Gastrocnemius medialis (tissue), 4 donors: Measurements from ENCODE around the gene SLAIN1.

Experiments
- POLR2A ChIP-seq, 2 donors: fragments of 450-650 bp; IDR thresholded peaks; one replicate each; pipeline ENCODE4 v1.6.1; 2017; ENCODE audit warnings: antibody characterized with exemption in 2 of 2, mild to moderate bottlenecking in 2 of 2, moderate library complexity in 2 of 2
- TF ChIP-seq, protein P1 (sequence below), 5 experiments: fragments of 450-650 bp in 3 of 5; fragments of 200-600 bp in 2 of 5; sonication (generic) in 2 of 5; IDR thresholded peaks in 4 of 5; conservative IDR thresholded peaks in 1 of 5; 1 replicate in 4 of 5; 2 replicates in 1 of 5; pipeline ENCODE4 v1.5.1; 2016 to 2019; ENCODE audit warnings: antibody characterized with exemption in 5 of 5, mild to moderate bottlenecking in 3 of 5, moderate library complexity in 3 of 5

DNA sequence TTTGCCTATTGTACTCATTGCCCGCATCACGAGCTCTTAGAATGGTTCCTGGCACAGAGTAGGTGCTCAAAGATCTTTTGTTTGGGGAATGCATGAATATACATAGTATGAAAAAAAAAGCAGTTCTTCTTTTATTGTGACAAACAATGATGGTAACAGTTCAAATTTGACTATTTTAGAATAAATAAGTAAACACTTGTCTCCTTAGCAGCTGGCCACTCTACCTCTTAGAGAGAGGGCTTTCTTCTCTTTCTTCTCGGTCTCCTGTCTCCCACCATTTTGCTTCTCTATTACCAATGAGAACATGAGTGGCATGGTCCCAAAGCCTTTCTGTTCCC lies 639 bp upstream of the SLAIN1 start:
- TF ChIP-seq, protein P1, sequence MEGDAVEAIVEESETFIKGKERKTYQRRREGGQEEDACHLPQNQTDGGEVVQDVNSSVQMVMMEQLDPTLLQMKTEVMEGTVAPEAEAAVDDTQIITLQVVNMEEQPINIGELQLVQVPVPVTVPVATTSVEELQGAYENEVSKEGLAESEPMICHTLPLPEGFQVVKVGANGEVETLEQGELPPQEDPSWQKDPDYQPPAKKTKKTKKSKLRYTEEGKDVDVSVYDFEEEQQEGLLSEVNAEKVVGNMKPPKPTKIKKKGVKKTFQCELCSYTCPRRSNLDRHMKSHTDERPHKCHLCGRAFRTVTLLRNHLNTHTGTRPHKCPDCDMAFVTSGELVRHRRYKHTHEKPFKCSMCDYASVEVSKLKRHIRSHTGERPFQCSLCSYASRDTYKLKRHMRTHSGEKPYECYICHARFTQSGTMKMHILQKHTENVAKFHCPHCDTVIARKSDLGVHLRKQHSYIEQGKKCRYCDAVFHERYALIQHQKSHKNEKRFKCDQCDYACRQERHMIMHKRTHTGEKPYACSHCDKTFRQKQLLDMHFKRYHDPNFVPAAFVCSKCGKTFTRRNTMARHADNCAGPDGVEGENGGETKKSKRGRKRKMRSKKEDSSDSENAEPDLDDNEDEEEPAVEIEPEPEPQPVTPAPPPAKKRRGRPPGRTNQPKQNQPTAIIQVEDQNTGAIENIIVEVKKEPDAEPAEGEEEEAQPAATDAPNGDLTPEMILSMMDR (IDR thresholded peaks at IDR 0.05 in 4 of 5, conservative IDR thresholded peaks at IDR 0.05 in 1 of 5) = no peak
- TF ChIP-seq POLR2A (IDR thresholded peaks at IDR 0.05) = no peak
